Spleen (tissue), 11 donors: ENCODE data around the gene PKD1L1. TPM values are rescaled to one million over a fixed set of nuclear protein-coding genes. Genes with fewer than 3 reads are reported as not detected.

ENCODE experiments used
- DNase-seq: peaks from one replicate; pipeline ENCODE4 v3.0.0-alpha.2; 2020
- H3K27ac ChIP-seq, 8 donors: fragments of 200-600 bp; sonication (generic) in 7 of 8; 1 replicate in 4 of 8; 2 replicates in 4 of 8; pipeline versions ENCODE4 v1.5.0 to v1.8.0; 2016 to 2021; ENCODE audit warnings: inconsistent platforms in 4 of 8, mild to moderate bottlenecking in 4 of 8, moderate library complexity in 1 of 8
- H3K27me3 ChIP-seq, 7 donors: fragments of 200-600 bp; sonication (generic) in 6 of 7; replicated peaks in 1 of 7; 1 replicate in 4 of 7; 2 replicates in 3 of 7; pipeline versions ENCODE4 v1.5.0 to v1.8.0; 2016 to 2021; ENCODE audit warnings: inconsistent platforms in 3 of 7, mild to moderate bottlenecking in 1 of 7
- H3K36me3 ChIP-seq, 6 donors: fragments of 200-600 bp; sonication (generic) in 5 of 6; 1 replicate in 4 of 6; 2 replicates in 2 of 6; pipeline versions ENCODE4 v1.5.0 to v1.8.0; 2016 to 2021; ENCODE audit warnings: inconsistent platforms in 2 of 6
- H3K4me1 ChIP-seq, 6 donors: fragments of 200-600 bp; sonication (generic) in 5 of 6; 1 replicate in 3 of 6; 2 replicates in 3 of 6; pipeline versions ENCODE4 v1.5.0 to v1.8.0; 2016 to 2021; ENCODE audit warnings: inconsistent platforms in 3 of 6
- H3K4me3 ChIP-seq, 8 donors: fragments of 200-600 bp; sonication (generic) in 7 of 8; 1 replicate in 4 of 8; 2 replicates in 4 of 8; pipeline versions ENCODE4 v1.5.0 to v1.8.0; 2016 to 2021; ENCODE audit warnings: inconsistent platforms in 4 of 8, mild to moderate bottlenecking in 4 of 8, moderate library complexity in 2 of 8
- H3K9me3 ChIP-seq, 8 donors: fragments of 200-600 bp; sonication (generic) in 7 of 8; 1 replicate in 4 of 8; 2 replicates in 4 of 8; pipeline versions ENCODE4 v1.5.0 to v1.8.0; 2016 to 2021; ENCODE audit warnings: inconsistent platforms in 4 of 8
- POLR2A ChIP-seq, 3 donors: fragments of 450-650 bp; IDR thresholded peaks; one replicate each; pipeline ENCODE4 v1.5.1; 2017; ENCODE audit warnings: antibody characterized with exemption in 3 of 3, mild to moderate bottlenecking in 1 of 3
- POLR2AphosphoS5 ChIP-seq, 3 donors: sonication (generic); formaldehyde crosslinking; IDR thresholded peaks; one replicate each; pipeline ENCODE4 v1.5.1; 2017; ENCODE audit warnings: antibody characterized with exemption in 3 of 3
- WGBS, 5 donors: extraction: QIAGEN DNeasy Blood & Tissue Kit in 3 of 5; methylation state at CpG; one replicate each; pipeline versions ENCODE4 v1.1.5 to v1.1.7; 2013 to 2018; 5-methylcytosine and 5-hydroxymethylcytosine counted together
- intact Hi-C: fragments of 100-400 bp; cut with DNase I; formaldehyde crosslinking; loops from one replicate; pipeline ENCODE4 v1.15.0; 2023; ENCODE audit warnings: low total_unique reads
- polyA plus RNA-seq, 3 donors: library from polyadenylated mRNA; stranded (reverse); fragments of 200-250 nt; gene quantifications; one replicate each; pipeline ENCODE4 v1.2.1, GENCODE V29; 2013
- total RNA-seq, 7 donors: library from RNA; depleted of rRNA in 3 of 7; stranded (reverse); fragments of >200 nt in 3 of 7; fragmentation: NEBNext Ultra II Directional in 4 of 7; extraction: Animal tissue kit (Norgen Biotek cat#: 25700) in 4 of 7; gene quantifications; one replicate each; pipeline versions ENCODE4 v1.1.0 to v1.2.1, GENCODE V29; 2016 to 2021
- TF ChIP-seq, protein P1 (sequence below), 11 experiments: fragments of 200-600 bp in 7 of 11; fragments of 450-650 bp in 4 of 11; sonication (generic) in 4 of 11; IDR thresholded peaks in 8 of 11; conservative IDR thresholded peaks in 3 of 11; 1 replicate in 7 of 11; 2 replicates in 4 of 11; pipeline versions ENCODE4 v1.4.0 to v1.8.0; 2016 to 2021; ENCODE audit warnings: antibody characterized with exemption in 11 of 11, inconsistent platforms in 4 of 11, mild to moderate bottlenecking in 1 of 11
- donor health status: healthy with polysubstance abuse.
- donor health status: DM: no; HTN: no; CAD: no; lungs with moderate emphysema.
- donor health status: DM: no; HTN: no; CAD: no.
- donor health status: Bipolar disorder and iron deficiency.
- donor health status: healthy.
- donor health status: DM: no; HTN: no; CAD: no.
- donor health status: DM: yes; HTN: yes; CAD: no.

Gene PKD1L1
- total and polyA plus RNA-seq, 10 donors, result 0.28 to 1.3 (median 0.49) TPM

DNA sequence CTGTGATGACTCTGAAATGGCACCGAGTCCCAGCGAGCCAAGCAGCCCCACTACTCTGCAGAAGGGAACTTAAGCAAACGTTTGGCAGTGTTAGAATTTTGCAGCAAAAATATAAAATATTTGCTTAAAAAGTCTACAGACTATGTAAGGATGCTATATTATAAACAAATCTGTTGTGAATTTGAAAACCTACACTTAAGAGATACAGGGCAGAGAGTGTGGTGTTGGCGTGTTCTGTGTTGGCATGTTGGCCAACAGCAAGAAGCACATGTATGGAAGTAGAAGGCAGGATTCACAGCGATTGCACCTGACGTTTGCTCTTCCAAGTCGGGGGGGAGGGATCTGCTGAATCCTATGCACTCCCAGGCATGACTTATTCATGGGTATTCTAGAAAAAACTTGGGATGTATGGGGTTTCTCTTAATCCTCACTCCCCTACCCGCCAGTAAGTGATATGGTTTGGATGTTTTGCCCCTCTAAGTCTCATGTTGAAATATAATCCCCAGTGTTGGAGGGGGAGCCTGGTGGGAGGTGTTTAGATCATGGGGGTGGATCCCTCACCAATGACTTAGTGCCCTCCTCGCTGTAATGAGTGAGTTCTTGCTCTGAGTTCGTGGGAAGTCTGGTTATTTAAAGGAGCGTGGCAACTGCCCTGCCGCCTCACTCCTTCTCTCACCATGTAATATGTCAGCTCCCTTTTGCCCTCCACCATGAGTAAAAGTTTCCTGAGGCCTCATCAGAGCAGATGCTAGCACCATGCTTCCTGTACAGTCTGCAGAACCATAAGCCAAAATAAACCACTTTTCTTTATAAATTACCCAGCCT is 62.1 kb downstream of the PKD1L1 start:
- no peaks in the 10 kb centered on the region for H3K36me3 ChIP-seq
- no peaks in the 10 kb centered on the region for H3K9me3 ChIP-seq
- 84 to 90% (median 87%) methylated on average over 12 of the region's 12 CpGs for WGBS, 5 donors
- intact Hi-C loops, result no loop called here
- no peaks in the 10 kb centered on the region for H3K27me3 ChIP-seq
- H3K27ac ChIP-seq, result no peak overlapping the region
- H3K4me3 ChIP-seq, result no peak overlapping the region
- no peak for DNase-seq
- TF ChIP-seq POLR2AphosphoS5 (IDR thresholded peaks at IDR 0.05) (no peak), POLR2A (IDR thresholded peaks at IDR 0.05) (no peak)
- TF ChIP-seq, protein P1, sequence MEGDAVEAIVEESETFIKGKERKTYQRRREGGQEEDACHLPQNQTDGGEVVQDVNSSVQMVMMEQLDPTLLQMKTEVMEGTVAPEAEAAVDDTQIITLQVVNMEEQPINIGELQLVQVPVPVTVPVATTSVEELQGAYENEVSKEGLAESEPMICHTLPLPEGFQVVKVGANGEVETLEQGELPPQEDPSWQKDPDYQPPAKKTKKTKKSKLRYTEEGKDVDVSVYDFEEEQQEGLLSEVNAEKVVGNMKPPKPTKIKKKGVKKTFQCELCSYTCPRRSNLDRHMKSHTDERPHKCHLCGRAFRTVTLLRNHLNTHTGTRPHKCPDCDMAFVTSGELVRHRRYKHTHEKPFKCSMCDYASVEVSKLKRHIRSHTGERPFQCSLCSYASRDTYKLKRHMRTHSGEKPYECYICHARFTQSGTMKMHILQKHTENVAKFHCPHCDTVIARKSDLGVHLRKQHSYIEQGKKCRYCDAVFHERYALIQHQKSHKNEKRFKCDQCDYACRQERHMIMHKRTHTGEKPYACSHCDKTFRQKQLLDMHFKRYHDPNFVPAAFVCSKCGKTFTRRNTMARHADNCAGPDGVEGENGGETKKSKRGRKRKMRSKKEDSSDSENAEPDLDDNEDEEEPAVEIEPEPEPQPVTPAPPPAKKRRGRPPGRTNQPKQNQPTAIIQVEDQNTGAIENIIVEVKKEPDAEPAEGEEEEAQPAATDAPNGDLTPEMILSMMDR (IDR thresholded peaks at IDR 0.05 in 8 of 11, conservative IDR thresholded peaks at IDR 0.05 in 3 of 11), result no peak
- H3K4me1 ChIP-seq, result peaks cover 0 to 6% (median 0%) of the 10 kb centered on the region in 6 donors

DNA sequence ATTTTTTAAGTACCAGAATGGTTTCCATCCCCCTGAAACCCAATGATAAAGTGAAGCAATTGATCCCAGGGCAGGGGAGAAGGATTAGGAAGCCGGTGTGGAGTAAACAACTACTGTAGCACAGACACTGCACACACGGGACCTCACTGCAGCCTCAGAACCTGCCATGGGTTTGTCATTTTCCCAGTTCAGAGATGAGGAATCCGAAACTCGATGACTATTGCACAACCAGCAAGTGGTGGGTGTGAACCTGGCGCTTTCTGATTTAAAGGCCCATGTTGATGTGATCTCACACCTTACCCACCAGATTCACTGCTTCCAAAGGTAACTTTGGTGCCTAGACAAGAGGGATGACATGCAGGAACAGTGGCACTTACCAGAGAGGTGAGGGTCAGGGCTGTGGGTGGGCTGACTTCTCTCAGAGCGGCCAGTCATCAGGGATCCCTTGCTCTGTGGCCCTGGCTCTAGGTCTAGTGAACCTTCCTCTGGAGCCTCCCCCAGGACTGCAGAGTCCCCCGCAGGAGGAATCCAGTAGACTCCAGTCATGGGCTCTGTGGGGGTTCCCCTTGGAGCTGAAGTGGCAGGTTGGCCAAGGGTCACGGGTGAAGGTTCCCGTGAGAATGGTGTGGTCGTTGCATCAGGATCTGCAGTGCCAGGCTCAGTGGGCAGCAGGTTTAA is 62.8 kb downstream of the PKD1L1 start:
- no peak for DNase-seq
- H3K27ac ChIP-seq, result no peak overlapping the region
- 62 to 88% (median 86%) methylated on average over 8 to 10 of the region's 10 CpGs for WGBS, 5 donors
- no peaks in the 10 kb centered on the region for H3K9me3 ChIP-seq
- H3K27me3 ChIP-seq, result no peaks in the 10 kb centered on the region
- intact Hi-C loops, result no loop called here
- TF ChIP-seq POLR2AphosphoS5 (IDR thresholded peaks at IDR 0.05) (no peak), POLR2A (IDR thresholded peaks at IDR 0.05) (no peak)
- TF ChIP-seq, protein P1 (IDR thresholded peaks at IDR 0.05 in 8 of 11, conservative IDR thresholded peaks at IDR 0.05 in 3 of 11), result no peak
- H3K4me3 ChIP-seq, result no peak overlapping the region
- peaks cover 0 to 6% (median 0%) of the 10 kb centered on the region in 6 donors for H3K4me1 ChIP-seq
- H3K36me3 ChIP-seq, result no peaks in the 10 kb centered on the region

DNA sequence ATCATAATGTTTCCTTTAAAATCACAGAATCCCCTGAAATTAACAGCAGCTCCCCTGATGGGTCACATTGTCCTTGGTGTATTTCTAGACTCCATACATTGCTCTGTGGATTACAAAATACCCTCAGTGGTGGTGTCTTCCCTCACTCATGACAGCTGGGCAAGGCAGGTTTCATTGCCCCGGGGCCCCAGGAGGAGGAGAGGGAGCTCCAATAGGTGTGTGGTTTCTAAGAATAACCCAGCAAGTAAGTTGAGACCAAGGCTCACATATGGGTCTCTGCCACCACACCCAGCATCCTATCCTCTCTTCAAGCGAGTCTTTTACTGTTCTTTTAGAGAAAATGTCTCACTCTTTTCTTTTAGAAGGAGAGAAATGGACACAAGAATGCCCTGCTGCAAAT is 63.6 kb downstream of the PKD1L1 start:
- intact Hi-C loops, result no loop called here
- WGBS, 5 donors, result 39 to 90% (median 69%) methylated on average over 2 of the region's 2 CpGs

More for the DNA sequence above, 63.6 kb downstream of the PKD1L1 start:
- Histone ChIP-seq H3K27ac (no peak overlapping the region), H3K4me3 (no peak overlapping the region), H3K4me1 (peaks cover 0 to 3% (median 0%) of the 10 kb centered on the region in 6 donors), H3K9me3 (no peaks in the 10 kb centered on the region), H3K36me3 (no peaks in the 10 kb centered on the region), H3K27me3 (no peaks in the 10 kb centered on the region)
- TF ChIP-seq, protein P1 (IDR thresholded peaks at IDR 0.05 in 8 of 11, conservative IDR thresholded peaks at IDR 0.05 in 3 of 11), result no peak
- TF ChIP-seq POLR2A (IDR thresholded peaks at IDR 0.05) (no peak), POLR2AphosphoS5 (IDR thresholded peaks at IDR 0.05) (no peak)
- no peak for DNase-seq
